Muscle layer of duodenum (tissue), 2 donors: ENCODE data around the gene SIRPB2.

Experiments
- H3K27ac ChIP-seq: one replicate; pipeline ENCODE4 v1.7.0; 2013; ENCODE audit warnings: mild to moderate bottlenecking, low read length
- H3K27me3 ChIP-seq: one replicate; pipeline ENCODE4 v1.7.0; 2013; ENCODE audit warnings: low read depth, mild to moderate bottlenecking, control low read depth, low read length
- H3K36me3 ChIP-seq, 2 donors: one replicate each; pipeline ENCODE4 v1.7.0; 2013; ENCODE audit warnings: low read length in 2 of 2, control low read depth in 1 of 2, mild to moderate bottlenecking in 1 of 2; ENCODE audit not compliant: insufficient read depth in 2 of 2, control insufficient read depth in 1 of 2
- H3K4me1 ChIP-seq, 2 donors: one replicate each; pipeline ENCODE4 v1.7.0; 2013; ENCODE audit warnings: low read length in 2 of 2, mild to moderate bottlenecking in 2 of 2, control low read depth in 1 of 2, moderate library complexity in 1 of 2; ENCODE audit not compliant: insufficient read depth in 2 of 2, control insufficient read depth in 1 of 2
- H3K4me3 ChIP-seq, 2 donors: one replicate each; pipeline ENCODE4 v1.7.0; 2013; ENCODE audit warnings: low read length in 2 of 2, low read depth in 1 of 2, mild to moderate bottlenecking in 1 of 2
- H3K9me3 ChIP-seq, 2 donors: one replicate each; pipeline ENCODE4 v1.7.0; 2013; ENCODE audit warnings: low read length in 2 of 2, control low read depth in 1 of 2, mild to moderate bottlenecking in 1 of 2; ENCODE audit not compliant: control insufficient read depth in 1 of 2
- donor health status: healthy.

The SIRPB2 gene

GRCh38 chr20:1457992-1458391 lies 33.2 kb downstream of the SIRPB2 start:
- Histone ChIP-seq H3K9me3 (no peaks in the 10 kb centered on the region), H3K36me3 (peaks cover 81 to 84% of the 10 kb centered on the region in 2 donors), H3K27me3 (no peaks in the 10 kb centered on the region)

GRCh38 chr20:1456300-1456699 lies 34.9 kb downstream of the SIRPB2 start:
- Histone ChIP-seq H3K4me1 (no peaks in the 10 kb centered on the region), H3K36me3 (peaks cover 88 to 93% of the 10 kb centered on the region in 2 donors), H3K27ac (no peak overlapping the region), H3K9me3 (peaks cover 0 to 4% of the 10 kb centered on the region in 2 donors), H3K27me3 (no peaks in the 10 kb centered on the region), H3K4me3 (no peak overlapping the region)

More at GRCh38 chr20:1457992-1458391, 33.2 kb downstream of the SIRPB2 start:
- peaks cover 0 to 1% of the 10 kb centered on the region in 2 donors for H3K4me1 ChIP-seq
- H3K4me3 ChIP-seq: no peak overlapping the region
- H3K27ac ChIP-seq: no peak overlapping the region

GRCh38 chr20:1450926-1451491 lies 40.2 kb downstream of the SIRPB2 start:
- Histone ChIP-seq H3K27me3 (no peaks in the 10 kb centered on the region), H3K36me3 (peaks cover 92 to 97% of the 10 kb centered on the region in 2 donors), H3K9me3 (peaks cover 0 to 6% of the 10 kb centered on the region in 2 donors), H3K27ac (no peak overlapping the region), H3K4me1 (no peaks in the 10 kb centered on the region), H3K4me3 (no peak overlapping the region)

GRCh38 chr20:1449370-1449769 lies 41.9 kb downstream of the SIRPB2 start:
- Histone ChIP-seq H3K4me1 (no peaks in the 10 kb centered on the region), H3K27ac (no peak overlapping the region), H3K4me3 (no peak overlapping the region), H3K9me3 (peaks cover 0 to 6% of the 10 kb centered on the region in 2 donors), H3K36me3 (peaks cover 92 to 100% of the 10 kb centered on the region in 2 donors), H3K27me3 (no peaks in the 10 kb centered on the region)

- no peaks in the 10 kb centered on the region for H3K4me1 ChIP-seq
- peaks cover 89 to 100% of the 10 kb centered on the region in 2 donors for H3K36me3 ChIP-seq
- H3K9me3 ChIP-seq: peaks cover 0 to 6% of the 10 kb centered on the region in 2 donors
- no peak overlapping the region for H3K27ac ChIP-seq
- H3K4me3 ChIP-seq: no peak overlapping the region
- no peaks in the 10 kb centered on the region for H3K27me3 ChIP-seq
These were observed 43.1 kb downstream of the SIRPB2 start for GRCh38 chr20:1448081-1448620.

- Histone ChIP-seq H3K4me1 (no peaks in the 10 kb centered on the region), H3K36me3 (peaks cover 85 to 100% of the 10 kb centered on the region in 2 donors), H3K27ac (no peak overlapping the region), H3K4me3 (no peak overlapping the region), H3K27me3 (no peaks in the 10 kb centered on the region), H3K9me3 (peaks cover 0 to 3% of the 10 kb centered on the region in 2 donors)
These were observed 44.7 kb downstream of the SIRPB2 start for GRCh38 chr20:1446536-1446935.

GRCh38 chr20:1443085-1443484 lies 48.1 kb downstream of the SIRPB2 start:
- Histone ChIP-seq H3K36me3 (peaks cover 55 to 86% of the 10 kb centered on the region in 2 donors), H3K4me3 (no peak overlapping the region), H3K4me1 (no peaks in the 10 kb centered on the region), H3K27ac (no peak overlapping the region), H3K9me3 (no peaks in the 10 kb centered on the region), H3K27me3 (no peaks in the 10 kb centered on the region)

- Histone ChIP-seq H3K36me3 (peaks cover 53 to 78% of the 10 kb centered on the region in 2 donors), H3K9me3 (no peaks in the 10 kb centered on the region), H3K4me3 (no peak overlapping the region), H3K27ac (no peak overlapping the region), H3K4me1 (no peaks in the 10 kb centered on the region), H3K27me3 (no peaks in the 10 kb centered on the region)
These were observed 48.9 kb downstream of the SIRPB2 start for GRCh38 chr20:1442304-1442703.

- no peak overlapping the region for H3K27ac ChIP-seq
These were observed 50.1 kb downstream of the SIRPB2 start for GRCh38 chr20:1441133-1441532.

GRCh38 chr20:1440024-1440423 lies 51.2 kb downstream of the SIRPB2 start:
- no peak overlapping the region for H3K27ac ChIP-seq
- no peak overlapping the region for H3K4me3 ChIP-seq
- H3K36me3 ChIP-seq: peaks cover 31 to 55% of the 10 kb centered on the region in 2 donors
- no peaks in the 10 kb centered on the region for H3K4me1 ChIP-seq
- no peaks in the 10 kb centered on the region for H3K27me3 ChIP-seq
- H3K9me3 ChIP-seq: no peaks in the 10 kb centered on the region

More at GRCh38 chr20:1441133-1441532, 50.1 kb downstream of the SIRPB2 start:
- Histone ChIP-seq H3K36me3 (peaks cover 42 to 66% of the 10 kb centered on the region in 2 donors), H3K4me3 (no peak overlapping the region), H3K4me1 (no peaks in the 10 kb centered on the region), H3K9me3 (no peaks in the 10 kb centered on the region), H3K27me3 (no peaks in the 10 kb centered on the region)

- Histone ChIP-seq H3K9me3 (no peaks in the 10 kb centered on the region), H3K27ac (no peak overlapping the region), H3K36me3 (peaks cover 17 to 39% of the 10 kb centered on the region in 2 donors), H3K27me3 (no peaks in the 10 kb centered on the region), H3K4me1 (no peaks in the 10 kb centered on the region), H3K4me3 (no peak overlapping the region)
These were observed 52.9 kb downstream of the SIRPB2 start for GRCh38 chr20:1438361-1438760.
